Sigmoid colon (tissue), 7 donors: ENCODE results near the gene GPC6. TPM values are rescaled to one million over a fixed set of nuclear protein-coding genes. Genes with fewer than 3 reads are reported as not detected.

Experiments used
- DNase-seq: peaks from one replicate; pipeline ENCODE4 v3.0.0-alpha.2; 2019
- H3K27ac ChIP-seq, 4 donors: fragments of 200-600 bp; sonication (generic); one replicate each; pipeline ENCODE4 v1.5.1; 2016 to 2019; ENCODE audit warnings: mild to moderate bottlenecking in 1 of 4
- H3K27me3 ChIP-seq, 3 donors: fragments of 200-600 bp; sonication (generic); one replicate each; pipeline ENCODE4 v1.5.1; 2019; ENCODE audit warnings: mild to moderate bottlenecking in 1 of 3
- H3K36me3 ChIP-seq, 4 donors: fragments of 200-600 bp; sonication (generic); one replicate each; pipeline ENCODE4 v1.5.1; 2016 to 2019
- H3K4me1 ChIP-seq, 4 donors: fragments of 200-600 bp; sonication (generic); one replicate each; pipeline ENCODE4 v1.5.1; 2017 to 2019
- H3K4me3 ChIP-seq, 4 donors: fragments of 200-600 bp; sonication (generic); one replicate each; pipeline ENCODE4 v1.5.1; 2017 to 2019; ENCODE audit warnings: mild to moderate bottlenecking in 2 of 4, moderate library complexity in 1 of 4
- H3K9me3 ChIP-seq, 4 donors: fragments of 200-600 bp in 3 of 4; sonication (generic) in 3 of 4; one replicate each; pipeline versions ENCODE4 v1.5.1 to v1.6.1; 2013 to 2019
- CTCF ChIP-seq, 4 experiments: fragments of 450-650 bp in 3 of 4; fragments of 200-600 bp in 1 of 4; IDR thresholded peaks; one replicate each; pipeline ENCODE4 v1.5.1; 2016 to 2019; ENCODE audit warnings: antibody characterized with exemption in 4 of 4, mild to moderate bottlenecking in 3 of 4, moderate library complexity in 2 of 4
- EP300 ChIP-seq, 4 donors: sonication (generic); formaldehyde crosslinking; IDR thresholded peaks; one replicate each; pipeline ENCODE4 v1.6.1; 2017; ENCODE audit warnings: antibody characterized with exemption in 4 of 4
- POLR2A ChIP-seq, 2 donors: fragments of 450-650 bp; IDR thresholded peaks; one replicate each; pipeline ENCODE4 v1.6.1; 2016; ENCODE audit warnings: antibody characterized with exemption in 2 of 2, mild to moderate bottlenecking in 2 of 2, moderate library complexity in 2 of 2
- POLR2AphosphoS5 ChIP-seq, 4 donors: sonication (generic); formaldehyde crosslinking; IDR thresholded peaks; one replicate each; pipeline ENCODE4 v1.6.1; 2017; ENCODE audit warnings: antibody characterized with exemption in 4 of 4
- WGBS, 2 donors: extraction: QIAGEN DNeasy Blood & Tissue Kit; methylation state at CpG; one replicate each; pipeline ENCODE4 v1.1.7; 2013; 5-methylcytosine and 5-hydroxymethylcytosine counted together
- intact Hi-C: fragments of 100-400 bp; cut with DNase I; formaldehyde crosslinking; loops from one replicate; pipeline ENCODE4 v1.15.1; 2023
- polyA plus RNA-seq, 3 donors: library from polyadenylated mRNA; stranded (reverse); fragments of 200-250 nt; gene quantifications; one replicate each; pipeline ENCODE4 v1.2.3, GENCODE V29; 2013
- total RNA-seq, 4 donors: library from RNA; depleted of rRNA; stranded (reverse); fragments of >200 nt; gene quantifications; one replicate each; pipeline ENCODE4 v1.1.0, GENCODE V29; 2016
- donor health status: healthy with polysubstance abuse.
- donor health status: Bipolar disorder and iron deficiency.
- donor health status: healthy.

GPC6 gene
- total and polyA plus RNA-seq, 7 donors: 0.23 to 27.5 (median 14.4) TPM

GRCh38 chr13:93511011-93511410 lies 284.4 kb downstream of the GPC6 start:
- Histone ChIP-seq H3K27me3 (no peaks in the 10 kb centered on the region), H3K4me3 (no peak overlapping the region), H3K9me3 (no peaks in the 10 kb centered on the region), H3K4me1 (no peaks in the 10 kb centered on the region), H3K36me3 (no peaks in the 10 kb centered on the region), H3K27ac (no peak overlapping the region)
- WGBS, 2 donors: 47 to 49% methylated on average over 2 of the region's 2 CpGs
- intact Hi-C loops: no loop called here
- TF ChIP-seq POLR2AphosphoS5 (IDR thresholded peaks at IDR 0.05): no peak
- no peak for TF ChIP-seq EP300 (IDR thresholded peaks at IDR 0.05)
- no peak for TF ChIP-seq CTCF (IDR thresholded peaks at IDR 0.05)
- TF ChIP-seq POLR2A (IDR thresholded peaks at IDR 0.05): no peak
- DNase-seq: no peak

- no peak overlapping the region for H3K27ac ChIP-seq
- H3K4me3 ChIP-seq: no peak overlapping the region
- intact Hi-C loops: no loop called here
- no peaks in the 10 kb centered on the region for H3K9me3 ChIP-seq
- no peak for TF ChIP-seq EP300 (IDR thresholded peaks at IDR 0.05)
- no peak for TF ChIP-seq CTCF (IDR thresholded peaks at IDR 0.05)
- TF ChIP-seq POLR2AphosphoS5 (IDR thresholded peaks at IDR 0.05): no peak
- TF ChIP-seq POLR2A (IDR thresholded peaks at IDR 0.05): no peak
- no peak for DNase-seq
- no peaks in the 10 kb centered on the region for H3K27me3 ChIP-seq
- no peaks in the 10 kb centered on the region for H3K36me3 ChIP-seq
- H3K4me1 ChIP-seq: no peaks in the 10 kb centered on the region
Measured at GRCh38 chr13:93515267-93515666, 288.7 kb downstream of the GPC6 start.

- intact Hi-C loops: no loop called here
- H3K9me3 ChIP-seq: no peaks in the 10 kb centered on the region
- H3K4me1 ChIP-seq: no peaks in the 10 kb centered on the region
- H3K36me3 ChIP-seq: no peaks in the 10 kb centered on the region
- DNase-seq: no peak
- no peak overlapping the region for H3K4me3 ChIP-seq
- no peak for TF ChIP-seq POLR2AphosphoS5 (IDR thresholded peaks at IDR 0.05)
- TF ChIP-seq EP300 (IDR thresholded peaks at IDR 0.05): no peak
- no peak for TF ChIP-seq POLR2A (IDR thresholded peaks at IDR 0.05)
- TF ChIP-seq CTCF (IDR thresholded peaks at IDR 0.05): no peak
- H3K27ac ChIP-seq: no peak overlapping the region
- no peaks in the 10 kb centered on the region for H3K27me3 ChIP-seq
Measured at GRCh38 chr13:93517658-93518057, 291.1 kb downstream of the GPC6 start.

- no peaks in the 10 kb centered on the region for H3K36me3 ChIP-seq
- no peak overlapping the region for H3K27ac ChIP-seq
- TF ChIP-seq POLR2AphosphoS5 (IDR thresholded peaks at IDR 0.05) (no peak), POLR2A (IDR thresholded peaks at IDR 0.05) (no peak), EP300 (IDR thresholded peaks at IDR 0.05) (no peak), CTCF (IDR thresholded peaks at IDR 0.05) (no peak)
- intact Hi-C loops: no loop called here
- WGBS, 2 donors: 60 to 87% methylated on average over 2 of the region's 2 CpGs
- no peaks in the 10 kb centered on the region for H3K9me3 ChIP-seq
- no peaks in the 10 kb centered on the region for H3K27me3 ChIP-seq
- no peaks in the 10 kb centered on the region for H3K4me1 ChIP-seq
- no peak for DNase-seq
- no peak overlapping the region for H3K4me3 ChIP-seq
Measured at GRCh38 chr13:93521307-93521706, 294.7 kb downstream of the GPC6 start.

- no peaks in the 10 kb centered on the region for H3K4me1 ChIP-seq
Measured at GRCh38 chr13:93522501-93522900, 295.9 kb downstream of the GPC6 start.

More at GRCh38 chr13:93522501-93522900, 295.9 kb downstream of the GPC6 start:
- no peak for DNase-seq
- no peaks in the 10 kb centered on the region for H3K36me3 ChIP-seq
- 63 to 72% methylated on average over 3 of the region's 3 CpGs for WGBS, 2 donors
- intact Hi-C loops: no loop called here
- H3K27ac ChIP-seq: no peak overlapping the region
- no peaks in the 10 kb centered on the region for H3K9me3 ChIP-seq
- H3K27me3 ChIP-seq: no peaks in the 10 kb centered on the region
- TF ChIP-seq EP300 (IDR thresholded peaks at IDR 0.05) (no peak), POLR2A (IDR thresholded peaks at IDR 0.05) (no peak), CTCF (IDR thresholded peaks at IDR 0.05) (no peak), POLR2AphosphoS5 (IDR thresholded peaks at IDR 0.05) (no peak)
- H3K4me3 ChIP-seq: no peak overlapping the region
